Measurements from ENCODE around the gene R3HDM1. TPM values are rescaled to one million over a fixed set of nuclear protein-coding genes. Genes with fewer than 3 reads are reported as not detected.
"Not testable (repeated sequence)": the region's sequence is repeated elsewhere in the genome, so short reads cannot be mapped to it uniquely, and the experiment has no call there.

The R3HDM1 gene
- 23.5 TPM for polyA plus RNA-seq
- long read RNA-seq, donor 1: 0 reads
- long read RNA-seq, donor 2: 0 reads
- long read RNA-seq, donor 3: 0 reads
- long read RNA-seq, donor 4, partial matches to known transcripts: 0 of 1 reads
- long read RNA-seq, donor 4, other reads (novel, unspliced or antisense): 0 of 1 reads
- long read RNA-seq, donor 5: 0 reads
- long read RNA-seq, donor 6, partial matches to known transcripts: 0 of 1 reads
- long read RNA-seq, donor 6, other reads (novel, unspliced or antisense): 0 of 1 reads
- long read RNA-seq, donor 7: 0 reads
- long read RNA-seq, donor 8, partial matches to known transcripts: 10 of 12 reads
- long read RNA-seq, donor 8, other reads (novel, unspliced or antisense): 0 of 12 reads
- long read RNA-seq, donor 9: 0 reads
- long read RNA-seq, donor 10, full-length matches to known transcripts: 1 of 1 reads
- long read RNA-seq, donor 10, partial matches to known transcripts: 0 of 1 reads
- long read RNA-seq, donor 10, other reads (novel, unspliced or antisense): 0 of 1 reads
- long read RNA-seq, donor 11: 0 reads

DNA sequence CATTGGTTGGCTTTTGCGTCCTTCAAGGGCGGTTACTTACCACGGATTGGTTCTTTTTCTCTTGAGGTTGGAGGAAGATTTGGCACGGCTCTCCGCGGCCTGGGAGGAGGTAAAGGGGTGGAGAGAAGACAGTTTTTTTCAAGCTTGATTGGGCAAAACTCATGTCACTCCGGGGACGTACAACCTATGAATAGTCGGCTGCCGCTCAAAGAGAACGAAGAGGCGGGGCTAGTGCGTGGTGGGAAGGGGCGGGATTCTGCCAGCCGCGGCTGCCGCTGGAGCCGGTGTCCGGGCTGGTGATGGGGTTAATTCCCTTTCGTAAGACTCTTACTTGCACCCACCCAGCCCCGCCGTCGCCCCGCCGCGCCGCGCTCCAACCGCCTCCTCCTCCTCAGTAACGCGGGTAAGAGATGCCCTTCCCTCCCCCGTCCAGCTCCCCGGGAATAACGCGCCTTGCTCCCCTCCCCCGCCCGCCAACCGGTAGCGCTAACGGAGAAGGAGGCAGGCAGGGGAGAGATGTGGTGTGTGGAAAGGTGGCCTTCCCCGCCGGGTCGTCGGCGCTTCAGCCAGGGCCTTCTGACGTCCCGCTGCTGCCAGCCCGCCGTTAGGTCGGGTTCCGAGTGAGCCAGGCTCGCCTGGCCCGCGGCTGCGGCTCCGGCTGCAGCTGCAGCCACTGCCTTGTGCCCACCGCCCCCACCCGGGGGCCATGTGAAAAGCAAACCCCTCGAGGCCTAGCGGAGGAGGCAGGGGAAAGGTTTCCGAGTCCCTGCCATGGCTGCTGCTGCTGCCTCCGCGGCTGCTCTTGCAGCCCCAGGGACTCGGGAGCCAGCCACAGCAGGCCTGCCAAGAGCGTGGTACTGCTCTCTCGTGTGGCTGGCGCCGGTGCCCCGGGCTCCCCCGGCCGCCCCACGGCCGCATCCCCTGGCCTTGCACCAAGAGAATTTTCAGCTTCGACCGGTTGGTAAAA lies at the start of gene R3HDM1:
R3HDM1 (plus strand) TSS at position 254 of the 967 bp plus-strand sequence. CDS start 73,362 bp downstream, outside the sequence.
- H3K4me1 ChIP-seq (ENCODE audit: control insufficient read depth, insufficient read depth, low read length): no peaks in the 10 kb centered on the region
- peak within 1 kb of the TSS; percentile 78 for H3K4me3 ChIP-seq (ENCODE audit: low read length)
- peaks cover 2% of the 10 kb centered on the region for H3K9me3 ChIP-seq (ENCODE audit: control insufficient read depth, low read depth, low read length)
- no peaks in the 10 kb centered on the region for H3K27me3 ChIP-seq (ENCODE audit: control insufficient read depth, insufficient read depth, low read length)
- WGBS (ENCODE audit: insufficient coverage, low lambda C conversion rate): no CpG with 5 or more reads among the region's 75 CpGs
- H3K36me3 ChIP-seq (ENCODE audit: control insufficient read depth, insufficient read depth, low read length): no peaks in the 10 kb centered on the region
- DNase-seq: peak; percentile 99 to 100
- H3K27ac ChIP-seq (ENCODE audit: low read length): peak within 1 kb of the TSS; percentile 97

DNA sequence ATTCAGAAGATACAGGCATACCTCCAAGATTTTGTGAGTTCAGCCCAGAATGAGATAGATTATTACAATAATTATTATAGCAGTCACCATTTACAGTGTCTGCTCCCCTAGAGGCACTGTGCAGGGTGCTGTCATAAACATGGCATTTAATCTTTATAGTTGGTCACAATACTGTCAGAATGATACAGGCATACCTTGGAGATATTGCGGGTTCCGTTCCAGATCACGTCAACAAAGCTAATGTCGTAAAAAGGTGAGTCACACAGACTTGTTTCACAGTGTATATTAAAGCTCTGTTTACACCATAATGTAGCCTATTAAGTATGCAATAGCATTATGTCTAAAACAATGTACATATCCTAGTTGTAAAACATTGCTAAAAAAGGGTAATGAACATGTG lies 45.8 kb upstream of the R3HDM1 start:
- Histone ChIP-seq H3K27ac (ENCODE audit: low read length) (no peak overlapping the region), H3K9me3 (ENCODE audit: control insufficient read depth, low read depth, low read length) (peaks cover 3% of the 10 kb centered on the region), H3K4me3 (ENCODE audit: low read length) (no peak overlapping the region), H3K36me3 (ENCODE audit: control insufficient read depth, insufficient read depth, low read length) (no peaks in the 10 kb centered on the region), H3K4me1 (ENCODE audit: control insufficient read depth, insufficient read depth, low read length) (no peaks in the 10 kb centered on the region), H3K27me3 (ENCODE audit: control insufficient read depth, insufficient read depth, low read length) (no peaks in the 10 kb centered on the region)
- DNase-seq: no peak
- no CpG with 5 or more reads among the region's 4 CpGs for WGBS (ENCODE audit: insufficient coverage, low lambda C conversion rate)

DNA sequence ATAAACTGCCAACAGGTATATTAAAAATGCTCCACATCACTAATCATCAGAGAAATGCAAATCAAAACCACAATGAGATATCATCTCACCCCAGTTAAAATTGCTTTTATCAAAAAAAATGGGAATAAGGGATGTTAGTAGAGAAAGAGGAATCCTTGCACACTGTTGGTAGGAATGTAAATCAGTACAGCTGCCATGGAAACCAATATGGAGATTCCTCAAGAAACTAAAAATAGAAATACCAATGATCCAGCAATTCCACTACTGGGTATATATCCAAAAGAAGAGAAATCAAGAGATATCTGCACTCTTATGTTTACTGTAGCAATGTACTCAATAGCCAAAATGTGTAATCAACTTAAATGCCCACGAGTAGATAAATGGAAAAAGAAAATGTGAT lies 40.9 kb upstream of the R3HDM1 start:
- 80% methylated on average over 1 of the region's 1 CpG for WGBS (ENCODE audit: insufficient coverage, low lambda C conversion rate)
- no peak for DNase-seq
- Histone ChIP-seq H3K4me1 (ENCODE audit: control insufficient read depth, insufficient read depth, low read length) (no peaks in the 10 kb centered on the region), H3K9me3 (ENCODE audit: control insufficient read depth, low read depth, low read length) (peaks cover 3% of the 10 kb centered on the region), H3K36me3 (ENCODE audit: control insufficient read depth, insufficient read depth, low read length) (no peaks in the 10 kb centered on the region), H3K4me3 (ENCODE audit: low read length) (no peak overlapping the region), H3K27ac (ENCODE audit: low read length) (no peak overlapping the region), H3K27me3 (ENCODE audit: control insufficient read depth, insufficient read depth, low read length) (no peaks in the 10 kb centered on the region)

DNA sequence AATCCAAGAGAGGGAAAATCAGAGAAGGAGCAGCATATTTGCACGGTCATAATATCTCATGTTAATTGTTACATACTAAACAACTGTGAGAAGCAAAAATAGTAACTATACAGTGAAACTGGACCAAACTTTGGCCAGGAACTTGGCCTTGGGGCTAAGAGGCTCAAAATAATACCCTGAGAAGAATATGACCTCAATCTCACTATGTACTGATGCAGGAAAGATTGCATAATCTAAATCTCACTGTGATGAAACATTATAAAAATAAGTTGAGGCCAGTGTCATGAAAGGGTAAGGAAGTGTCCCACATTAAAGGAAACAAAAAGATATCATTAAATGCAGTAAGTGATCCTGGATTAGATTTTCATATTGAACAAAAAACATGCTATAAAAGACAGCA lies 36.8 kb upstream of the R3HDM1 start:
- no peak for DNase-seq
- Histone ChIP-seq H3K27ac (ENCODE audit: low read length) (no peak overlapping the region), H3K27me3 (ENCODE audit: control insufficient read depth, insufficient read depth, low read length) (no peaks in the 10 kb centered on the region), H3K4me1 (ENCODE audit: control insufficient read depth, insufficient read depth, low read length) (no peaks in the 10 kb centered on the region), H3K9me3 (ENCODE audit: control insufficient read depth, low read depth, low read length) (peaks cover 4% of the 10 kb centered on the region), H3K4me3 (ENCODE audit: low read length) (no peak overlapping the region), H3K36me3 (ENCODE audit: control insufficient read depth, insufficient read depth, low read length) (no peaks in the 10 kb centered on the region)
- 100% methylated on average over 1 of the region's 1 CpG for WGBS (ENCODE audit: insufficient coverage, low lambda C conversion rate)

DNA sequence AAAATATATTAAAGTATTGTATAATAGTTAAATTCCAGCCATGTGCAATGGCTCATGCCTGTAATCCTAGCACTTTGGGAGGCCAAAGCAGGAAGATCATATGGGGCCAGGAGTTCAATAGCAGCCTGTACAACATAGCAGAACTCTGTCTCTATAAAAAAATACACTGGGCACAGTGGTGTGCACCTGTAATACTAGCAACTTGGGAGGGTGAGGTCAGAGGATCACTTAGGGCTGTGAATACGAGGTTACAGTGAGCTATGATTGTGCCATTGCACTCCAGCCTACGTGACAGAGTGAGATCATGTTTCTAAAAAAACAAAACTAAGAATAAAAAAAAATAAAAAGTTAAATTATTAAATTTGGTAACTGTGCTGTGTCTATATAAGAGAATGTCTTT lies 36.4 kb upstream of the R3HDM1 start:
- peaks cover 4% of the 10 kb centered on the region for H3K9me3 ChIP-seq (ENCODE audit: control insufficient read depth, low read depth, low read length)

DNA sequence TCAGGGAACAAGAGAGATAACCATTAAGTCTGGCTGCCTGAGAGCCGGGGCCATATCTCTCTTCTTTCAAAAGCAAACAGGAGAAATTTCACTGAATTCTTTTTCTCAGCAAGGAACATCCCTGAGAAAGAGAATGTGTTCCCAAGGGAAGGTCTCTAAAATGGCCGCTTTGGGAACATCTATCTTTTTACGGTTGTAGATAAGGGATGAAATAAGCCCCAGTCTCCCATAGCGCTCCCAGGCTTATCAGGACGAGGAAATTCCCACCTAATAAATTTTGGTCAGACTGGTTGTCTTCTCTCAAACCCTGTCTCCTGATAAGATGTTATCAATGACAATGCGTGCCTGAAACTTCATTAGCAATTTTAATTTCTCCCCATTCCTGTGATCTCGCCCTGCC lies 32.7 kb upstream of the R3HDM1 start:
- WGBS (ENCODE audit: insufficient coverage, low lambda C conversion rate): 100% methylated on average over 2 of the region's 7 CpGs
- H3K4me3 ChIP-seq (ENCODE audit: low read length); H3K27ac ChIP-seq (ENCODE audit: low read length); DNase-seq; H3K36me3 ChIP-seq (ENCODE audit: control insufficient read depth, insufficient read depth, low read length); H3K9me3 ChIP-seq (ENCODE audit: control insufficient read depth, low read depth, low read length); H3K4me1 ChIP-seq (ENCODE audit: control insufficient read depth, insufficient read depth, low read length); H3K27me3 ChIP-seq (ENCODE audit: control insufficient read depth, insufficient read depth, low read length): not testable (repeated sequence)

More for the DNA sequence above, 36.4 kb upstream of the R3HDM1 start:
- H3K27ac ChIP-seq (ENCODE audit: low read length): no peak overlapping the region
- no peaks in the 10 kb centered on the region for H3K36me3 ChIP-seq (ENCODE audit: control insufficient read depth, insufficient read depth, low read length)
- no peaks in the 10 kb centered on the region for H3K27me3 ChIP-seq (ENCODE audit: control insufficient read depth, insufficient read depth, low read length)
- no peaks in the 10 kb centered on the region for H3K4me1 ChIP-seq (ENCODE audit: control insufficient read depth, insufficient read depth, low read length)
- H3K4me3 ChIP-seq (ENCODE audit: low read length): no peak overlapping the region
- 100% methylated on average over 1 of the region's 2 CpGs for WGBS (ENCODE audit: insufficient coverage, low lambda C conversion rate)
- no peak for DNase-seq

DNA sequence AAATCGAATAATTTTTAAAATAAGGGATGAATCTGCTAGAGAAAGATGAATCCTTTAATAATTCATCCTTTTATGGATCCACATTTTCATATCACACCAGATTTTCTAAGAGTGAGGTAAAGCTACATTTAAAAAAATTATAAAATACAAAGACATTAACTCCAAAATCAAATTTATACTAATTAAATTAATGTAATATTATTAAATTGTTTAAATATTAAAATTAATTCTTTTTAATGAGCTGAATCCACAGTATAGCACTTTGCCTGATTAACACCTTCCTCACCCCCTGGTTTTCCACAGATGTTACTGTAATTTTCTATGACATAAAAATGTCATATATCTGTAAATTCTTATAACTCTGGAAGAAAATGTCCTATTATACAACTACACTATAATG lies 26.5 kb upstream of the R3HDM1 start:
- no peak for DNase-seq
- Histone ChIP-seq H3K4me3 (ENCODE audit: low read length) (no peak overlapping the region), H3K4me1 (ENCODE audit: control insufficient read depth, insufficient read depth, low read length) (no peaks in the 10 kb centered on the region), H3K27me3 (ENCODE audit: control insufficient read depth, insufficient read depth, low read length) (no peaks in the 10 kb centered on the region), H3K27ac (ENCODE audit: low read length) (no peak overlapping the region), H3K9me3 (ENCODE audit: control insufficient read depth, low read depth, low read length) (no peaks in the 10 kb centered on the region), H3K36me3 (ENCODE audit: control insufficient read depth, insufficient read depth, low read length) (no peaks in the 10 kb centered on the region)
- WGBS (ENCODE audit: insufficient coverage, low lambda C conversion rate): no CpG with 5 or more reads among the region's 1 CpG

DNA sequence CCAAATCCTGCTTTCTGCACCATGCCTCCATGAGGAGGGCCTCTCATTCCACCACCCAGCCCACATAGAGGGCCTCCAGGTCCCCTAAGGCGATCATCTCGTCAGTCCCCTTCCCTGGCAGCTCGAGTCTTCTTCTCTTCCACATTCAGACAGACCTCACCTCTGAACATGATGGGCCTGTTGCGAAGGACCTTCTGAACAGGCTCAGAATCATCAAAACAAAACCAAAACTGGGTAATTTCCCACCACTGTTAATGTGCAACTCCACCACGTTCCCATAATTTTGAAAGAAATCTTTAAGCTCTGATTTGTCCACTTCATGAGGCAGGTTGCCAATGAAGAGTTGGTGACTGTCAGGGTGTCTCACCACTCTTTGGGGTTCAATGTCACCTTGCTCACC lies 20.7 kb upstream of the R3HDM1 start:
- H3K27me3 ChIP-seq (ENCODE audit: control insufficient read depth, insufficient read depth, low read length): no peaks in the 10 kb centered on the region
- no peak for DNase-seq
- peaks cover 5% of the 10 kb centered on the region for H3K9me3 ChIP-seq (ENCODE audit: control insufficient read depth, low read depth, low read length)
- no peaks in the 10 kb centered on the region for H3K36me3 ChIP-seq (ENCODE audit: control insufficient read depth, insufficient read depth, low read length)
- no peaks in the 10 kb centered on the region for H3K4me1 ChIP-seq (ENCODE audit: control insufficient read depth, insufficient read depth, low read length)
- no CpG with 5 or more reads among the region's 5 CpGs for WGBS (ENCODE audit: insufficient coverage, low lambda C conversion rate)
- no peak overlapping the region for H3K4me3 ChIP-seq (ENCODE audit: low read length)
- H3K27ac ChIP-seq (ENCODE audit: low read length): no peak overlapping the region

DNA sequence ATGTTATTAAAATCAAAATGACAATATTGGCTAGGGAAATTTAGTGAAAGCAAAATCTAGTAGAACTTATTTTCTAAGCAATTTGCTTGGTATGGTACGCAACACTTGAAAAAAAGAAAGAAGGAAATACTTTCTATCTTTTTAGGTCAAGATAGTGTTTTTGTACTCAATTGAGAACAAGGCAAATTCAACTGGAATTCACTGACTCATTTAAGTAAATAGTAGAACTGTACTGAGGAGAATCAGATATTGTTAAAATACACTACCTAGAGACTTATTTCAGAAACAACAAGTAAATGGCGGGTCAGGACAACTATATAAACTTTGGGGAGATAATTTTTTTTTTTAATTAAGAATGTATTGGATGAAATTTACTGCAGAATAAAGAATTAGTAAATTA lies 19.2 kb upstream of the R3HDM1 start:
- Histone ChIP-seq H3K27ac (ENCODE audit: low read length) (no peak overlapping the region), H3K27me3 (ENCODE audit: control insufficient read depth, insufficient read depth, low read length) (no peaks in the 10 kb centered on the region), H3K36me3 (ENCODE audit: control insufficient read depth, insufficient read depth, low read length) (no peaks in the 10 kb centered on the region), H3K9me3 (ENCODE audit: control insufficient read depth, low read depth, low read length) (peaks cover 5% of the 10 kb centered on the region), H3K4me3 (ENCODE audit: low read length) (no peak overlapping the region), H3K4me1 (ENCODE audit: control insufficient read depth, insufficient read depth, low read length) (no peaks in the 10 kb centered on the region)
- no peak for DNase-seq
- 100% methylated on average over 1 of the region's 2 CpGs for WGBS (ENCODE audit: insufficient coverage, low lambda C conversion rate)

DNA sequence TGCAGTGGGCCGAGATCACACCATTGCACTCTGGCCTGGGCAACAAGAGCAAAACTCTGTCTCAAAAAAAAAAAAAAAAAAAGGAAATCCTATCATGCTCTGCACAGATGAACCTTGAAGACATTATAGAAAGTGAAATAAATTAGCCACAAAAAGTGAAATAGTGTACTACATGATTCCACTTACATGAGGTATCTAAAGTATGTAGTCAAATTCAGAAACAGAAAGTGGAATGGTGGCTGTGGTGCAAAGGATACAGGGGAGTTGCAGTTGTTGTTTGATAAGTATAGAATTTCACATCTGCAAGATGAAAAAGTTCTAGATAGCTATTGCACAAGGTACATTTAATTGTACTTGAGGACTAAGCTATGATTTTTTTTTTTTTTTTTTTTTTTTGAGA lies 5.5 kb upstream of the R3HDM1 start:
- Histone ChIP-seq H3K36me3 (ENCODE audit: control insufficient read depth, insufficient read depth, low read length) (no peaks in the 10 kb centered on the region), H3K27me3 (ENCODE audit: control insufficient read depth, insufficient read depth, low read length) (no peaks in the 10 kb centered on the region), H3K4me1 (ENCODE audit: control insufficient read depth, insufficient read depth, low read length) (no peaks in the 10 kb centered on the region), H3K27ac (ENCODE audit: low read length) (no peak overlapping the region), H3K9me3 (ENCODE audit: control insufficient read depth, low read depth, low read length) (no peaks in the 10 kb centered on the region), H3K4me3 (ENCODE audit: low read length) (no peak overlapping the region)
- DNase-seq: no peak
- no CpG with 5 or more reads among the region's 1 CpG for WGBS (ENCODE audit: insufficient coverage, low lambda C conversion rate)
